Duodenal mucosa (tissue), 2 donors: ENCODE results near the gene FAM83F.

Source experiments
- H3K27ac ChIP-seq: one replicate; pipeline ENCODE4 v1.7.0; 2013; ENCODE audit warnings: low read depth, low read length
- H3K27me3 ChIP-seq, 2 donors: one replicate each; pipeline ENCODE4 v1.7.0; 2013; ENCODE audit warnings: low read length in 2 of 2, control low read depth in 1 of 2; ENCODE audit not compliant: insufficient read depth in 2 of 2, control insufficient read depth in 1 of 2
- H3K36me3 ChIP-seq, 2 donors: one replicate each; pipeline ENCODE4 v1.7.0; 2013; ENCODE audit warnings: low read length in 2 of 2, control low read depth in 1 of 2; ENCODE audit not compliant: insufficient read depth in 2 of 2, control insufficient read depth in 1 of 2
- H3K4me1 ChIP-seq, 2 donors: one replicate each; pipeline ENCODE4 v1.7.0; 2013; ENCODE audit warnings: low read length in 2 of 2, control low read depth in 1 of 2; ENCODE audit not compliant: insufficient read depth in 2 of 2, control insufficient read depth in 1 of 2
- H3K4me3 ChIP-seq, 2 donors: one replicate each; pipeline ENCODE4 v1.7.0; 2013; ENCODE audit warnings: low read length in 2 of 2, low read depth in 1 of 2
- H3K9ac ChIP-seq, 2 donors: one replicate each; pipeline ENCODE4 v1.7.0; 2013; ENCODE audit warnings: low read length in 2 of 2, low read depth in 1 of 2
- H3K9me3 ChIP-seq, 2 donors: one replicate each; pipeline ENCODE4 v1.7.0; 2013; ENCODE audit warnings: low read length in 2 of 2, control low read depth in 1 of 2; ENCODE audit not compliant: control insufficient read depth in 1 of 2

The FAM83F gene

DNA sequence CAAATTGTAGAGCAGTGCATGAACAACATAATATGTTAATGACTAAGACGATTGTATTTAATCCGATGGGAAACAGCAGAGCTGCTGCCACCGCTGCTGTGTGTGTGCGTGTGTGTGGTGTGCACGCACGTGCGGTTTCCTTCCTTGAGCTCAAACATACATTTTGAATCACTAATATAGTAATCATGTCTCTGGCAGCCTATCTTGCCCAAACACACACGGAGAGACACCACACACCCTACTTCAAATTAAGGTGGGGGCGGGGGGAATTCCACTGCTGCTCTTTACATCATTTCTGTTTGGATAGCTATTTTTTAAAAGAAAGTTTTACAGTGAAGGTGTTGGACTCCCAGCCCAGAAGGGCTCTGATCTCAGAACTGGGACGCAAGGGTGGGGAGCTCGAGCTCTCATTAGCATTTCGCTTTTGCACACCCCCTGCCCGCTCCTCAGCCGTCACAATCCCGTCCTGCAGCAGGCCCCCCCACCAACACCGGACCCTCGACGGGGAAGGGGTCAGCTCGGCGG lies 651 bp upstream of the FAM83F start:
- Histone ChIP-seq H3K27me3 (peaks cover 8 to 9% of the 10 kb centered on the region in 2 donors), H3K36me3 (no peaks in the 10 kb centered on the region), H3K4me3 (peak overlapping the region in 1 of 2 donors; percentile 45), H3K9ac (no peak overlapping the region), H3K4me1 (peaks cover 31 to 48% of the 10 kb centered on the region in 2 donors), H3K9me3 (no peaks in the 10 kb centered on the region), H3K27ac (no peak overlapping the region)

DNA sequence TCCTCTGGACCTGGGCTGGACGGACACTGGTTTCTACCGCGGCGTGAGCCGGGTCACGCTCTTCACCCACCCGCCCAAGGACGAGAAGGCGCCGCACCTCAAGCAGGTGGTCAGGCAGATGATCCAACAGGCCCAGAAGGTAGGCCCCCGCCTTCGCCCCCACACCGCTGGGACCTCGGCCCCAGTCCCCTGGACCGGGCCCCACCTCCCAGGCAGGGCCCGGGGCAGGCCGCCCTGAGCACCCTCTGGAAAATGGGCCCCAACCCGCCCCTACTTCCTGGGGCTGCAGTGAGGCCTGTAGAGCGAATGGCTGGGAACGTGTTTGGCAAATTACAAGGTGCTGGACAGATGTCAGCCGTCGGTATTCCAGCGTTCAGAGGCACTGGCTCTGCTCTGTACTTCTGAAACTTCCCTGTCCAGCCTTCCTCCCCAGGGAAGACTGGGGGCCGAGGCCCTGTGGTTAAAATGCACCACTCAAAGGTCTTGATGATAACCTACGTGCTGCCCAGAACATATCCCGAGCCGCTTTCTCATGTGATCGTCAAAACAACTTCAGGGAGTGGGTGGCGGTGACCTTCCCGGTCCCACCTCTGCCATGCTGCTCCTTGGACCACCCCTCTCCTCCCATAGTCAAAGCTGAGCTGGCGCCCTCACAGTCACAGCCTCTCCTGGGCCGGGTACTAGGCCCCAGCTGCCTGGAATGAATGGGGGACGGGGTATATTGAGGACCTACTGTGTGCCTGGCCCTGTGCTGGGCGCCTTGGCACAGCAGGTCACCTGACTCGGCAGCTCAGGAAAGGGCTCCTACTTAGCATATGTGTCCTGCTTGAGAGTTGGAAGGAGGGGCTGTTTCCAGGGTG lies 869 bp downstream of the FAM83F start:
- peak overlapping the region; percentile 50 to 79 for H3K9ac ChIP-seq
- H3K9me3 ChIP-seq: no peaks in the 10 kb centered on the region
- peak overlapping the region; percentile 63 to 73 for H3K4me3 ChIP-seq
- H3K36me3 ChIP-seq: no peaks in the 10 kb centered on the region
- H3K4me1 ChIP-seq: peaks cover 39 to 61% of the 10 kb centered on the region in 2 donors
- H3K27ac ChIP-seq: no peak overlapping the region
- peaks cover 8 to 9% of the 10 kb centered on the region in 2 donors for H3K27me3 ChIP-seq

DNA sequence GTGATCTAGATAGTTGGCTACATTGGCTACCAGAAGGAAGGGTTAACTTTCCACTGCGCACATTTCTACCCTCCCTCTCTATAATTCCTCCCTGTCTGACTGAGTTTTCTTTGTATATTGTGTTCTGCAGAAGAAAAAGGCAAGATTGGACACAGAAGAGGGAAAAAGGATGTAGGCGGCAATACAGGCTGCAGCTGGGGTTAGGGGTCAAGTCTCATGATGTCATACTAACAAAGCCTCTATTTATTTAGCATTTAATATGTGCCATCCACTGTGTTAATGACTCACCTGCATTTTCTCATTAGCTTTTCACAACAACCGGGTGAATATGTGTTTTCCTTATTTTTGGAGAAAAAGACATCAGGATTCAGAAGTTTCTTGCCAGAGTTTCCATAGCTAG lies 2.0 kb downstream of the FAM83F start:
- H3K9ac ChIP-seq: no peak overlapping the region
- H3K36me3 ChIP-seq: no peaks in the 10 kb centered on the region
- no peaks in the 10 kb centered on the region for H3K9me3 ChIP-seq
- peaks cover 36 to 53% of the 10 kb centered on the region in 2 donors for H3K4me1 ChIP-seq
- peaks cover 8 to 9% of the 10 kb centered on the region in 2 donors for H3K27me3 ChIP-seq
- H3K4me3 ChIP-seq: peak overlapping the region; percentile 14 to 63
- no peak overlapping the region for H3K27ac ChIP-seq

DNA sequence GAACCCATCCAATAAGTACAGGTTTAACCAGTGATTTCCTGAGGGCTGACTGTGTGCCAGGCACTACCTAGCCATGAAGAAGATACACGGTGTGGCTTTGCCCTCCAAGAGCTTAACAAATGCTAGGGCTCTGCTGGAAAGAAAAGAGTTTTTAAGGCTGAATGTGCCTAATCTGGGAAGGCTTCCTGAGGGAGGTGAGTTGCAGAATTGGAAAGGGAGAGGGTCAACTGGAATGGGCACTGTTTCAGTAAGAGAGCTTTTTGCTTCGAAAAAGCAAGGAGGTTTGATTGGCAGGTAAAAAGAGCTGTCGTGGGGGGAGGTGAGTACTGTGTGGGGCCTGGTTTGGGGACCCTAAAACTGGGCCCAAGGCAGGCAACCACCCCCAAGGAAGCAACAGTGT lies 2.7 kb downstream of the FAM83F start:
- Histone ChIP-seq H3K27ac (no peak overlapping the region), H3K27me3 (peaks cover 8% of the 10 kb centered on the region in 2 donors), H3K9ac (peak overlapping the region in 1 of 2 donors; percentile 20), H3K4me3 (peak overlapping the region in 1 of 2 donors; percentile 13), H3K9me3 (no peaks in the 10 kb centered on the region), H3K36me3 (no peaks in the 10 kb centered on the region), H3K4me1 (peaks cover 36 to 53% of the 10 kb centered on the region in 2 donors)

DNA sequence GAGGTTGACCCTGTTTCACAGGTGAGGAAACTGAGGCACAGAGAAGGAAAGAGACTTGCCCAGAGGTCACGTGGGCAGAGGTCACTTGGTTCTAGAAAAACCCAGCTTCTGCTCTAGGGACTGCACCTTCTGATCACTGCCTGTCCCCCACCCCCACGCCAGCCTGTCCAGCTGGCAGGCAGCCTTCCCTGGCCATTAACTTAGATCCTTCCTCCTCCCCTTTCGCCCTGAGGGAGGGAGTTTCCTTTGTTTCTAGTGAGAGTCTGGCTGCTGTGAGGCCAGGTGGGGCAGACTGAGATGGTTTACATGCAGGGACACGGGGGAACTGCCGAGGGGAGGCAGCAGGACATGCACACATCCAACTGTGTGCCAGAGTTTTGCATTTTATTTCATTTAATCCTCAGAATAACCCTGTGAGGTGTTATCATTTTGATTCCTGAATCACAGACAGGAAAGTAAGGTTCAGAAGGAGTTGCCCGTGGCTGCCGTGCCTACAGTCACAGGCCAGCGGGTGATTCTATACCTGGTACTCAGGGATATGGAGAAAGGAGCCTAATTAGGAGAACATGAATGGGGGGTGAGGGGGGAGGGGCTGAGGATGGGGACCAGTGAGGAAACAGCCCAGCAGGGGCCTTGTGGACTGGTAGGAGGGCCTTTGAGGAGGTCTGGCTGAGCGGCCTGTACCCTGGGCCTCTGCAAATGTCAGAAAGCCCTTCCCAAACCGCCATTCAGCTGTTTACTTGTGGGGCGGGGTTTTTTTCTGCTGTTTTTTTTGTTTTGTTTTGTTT lies 3.4 kb downstream of the FAM83F start:
- Histone ChIP-seq H3K27ac (peak overlapping the region; percentile 11), H3K36me3 (no peaks in the 10 kb centered on the region), H3K4me3 (peak overlapping the region in 1 of 2 donors; percentile 13), H3K27me3 (peaks cover 7 to 8% of the 10 kb centered on the region in 2 donors), H3K9ac (peak overlapping the region in 1 of 2 donors; percentile 20), H3K9me3 (no peaks in the 10 kb centered on the region), H3K4me1 (peaks cover 38 to 53% of the 10 kb centered on the region in 2 donors)

DNA sequence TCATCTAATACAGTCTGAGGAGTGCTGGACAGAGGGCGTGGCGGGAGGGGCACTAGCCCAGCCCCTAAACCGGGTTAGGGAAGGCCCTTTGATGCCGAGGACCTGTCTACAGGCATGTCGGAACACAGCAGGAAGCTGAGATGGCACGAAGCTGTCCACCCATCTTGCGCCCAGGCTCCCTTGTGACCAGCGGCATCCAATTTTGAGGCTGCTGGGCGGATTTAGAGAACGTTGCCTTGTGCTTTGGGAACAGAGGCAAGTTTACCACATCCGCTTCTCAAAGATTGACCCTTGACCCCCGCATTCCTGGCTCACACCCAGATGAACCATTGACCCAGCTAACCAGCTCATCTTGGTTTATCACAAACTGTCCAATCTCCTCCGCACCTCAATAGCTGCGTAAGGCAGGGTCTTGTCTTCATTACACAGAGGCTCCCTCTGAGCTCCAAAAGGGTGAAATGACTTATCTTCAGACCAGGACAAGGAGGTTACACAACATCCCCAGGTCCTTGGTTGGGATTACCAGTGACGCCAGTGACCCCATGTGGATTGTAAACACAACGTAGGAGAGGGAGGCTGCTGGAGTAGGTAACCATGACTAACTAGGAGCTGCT lies 4.5 kb downstream of the FAM83F start:
- Histone ChIP-seq H3K36me3 (no peaks in the 10 kb centered on the region), H3K27me3 (peaks cover 5 to 7% of the 10 kb centered on the region in 2 donors), H3K4me1 (peaks cover 41 to 49% of the 10 kb centered on the region in 2 donors), H3K9me3 (no peaks in the 10 kb centered on the region), H3K9ac (no peak overlapping the region), H3K27ac (no peak overlapping the region), H3K4me3 (no peak overlapping the region)

DNA sequence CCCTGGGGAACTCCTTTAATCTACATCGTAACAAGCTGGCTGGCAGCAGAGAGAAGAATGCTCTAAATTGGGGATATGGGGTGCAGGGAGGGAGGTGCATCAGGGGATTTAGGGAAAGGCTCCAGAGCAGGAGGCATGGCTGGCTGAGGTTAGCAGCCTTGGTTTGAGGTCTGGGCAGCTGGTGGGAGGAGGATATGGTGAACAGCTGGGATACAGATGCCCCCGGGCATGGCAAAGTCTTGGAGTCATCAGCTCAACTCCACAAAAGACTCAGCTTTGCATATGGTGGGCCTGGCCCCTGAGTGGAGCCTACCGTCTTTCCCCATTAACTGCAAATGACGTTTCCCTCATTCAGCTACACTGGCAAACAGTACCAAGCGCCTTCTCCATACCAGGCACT lies 5.4 kb downstream of the FAM83F start:
- Histone ChIP-seq H3K4me3 (no peak overlapping the region), H3K4me1 (peaks cover 41 to 47% of the 10 kb centered on the region in 2 donors), H3K27ac (no peak overlapping the region), H3K9me3 (no peaks in the 10 kb centered on the region), H3K27me3 (peaks cover 3 to 7% of the 10 kb centered on the region in 2 donors), H3K9ac (no peak overlapping the region), H3K36me3 (no peaks in the 10 kb centered on the region)

DNA sequence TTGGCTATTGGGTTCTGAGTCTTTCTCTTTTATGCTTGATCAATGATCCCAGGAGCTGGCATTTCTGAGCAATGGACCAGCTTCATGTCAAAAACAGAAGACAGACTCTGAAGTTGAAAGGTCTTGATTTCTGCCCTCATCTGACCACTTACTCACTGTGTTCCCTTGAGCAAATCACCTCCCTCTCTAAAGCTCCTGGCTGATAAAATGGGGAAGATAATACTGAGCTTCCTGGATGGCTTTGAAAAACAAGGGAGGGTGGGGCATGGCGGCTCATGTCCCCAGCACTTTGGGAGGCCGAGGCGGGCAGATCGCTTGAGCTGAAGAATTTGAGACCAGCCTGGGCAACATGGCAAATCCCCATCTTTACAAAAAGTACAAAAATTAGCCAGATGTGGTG lies 6.4 kb downstream of the FAM83F start:
- Histone ChIP-seq H3K9me3 (no peaks in the 10 kb centered on the region), H3K27me3 (peaks cover 3% of the 10 kb centered on the region in 2 donors), H3K27ac (no peak overlapping the region), H3K4me3 (no peak overlapping the region), H3K9ac (no peak overlapping the region), H3K36me3 (no peaks in the 10 kb centered on the region), H3K4me1 (peaks cover 41 to 43% of the 10 kb centered on the region in 2 donors)

DNA sequence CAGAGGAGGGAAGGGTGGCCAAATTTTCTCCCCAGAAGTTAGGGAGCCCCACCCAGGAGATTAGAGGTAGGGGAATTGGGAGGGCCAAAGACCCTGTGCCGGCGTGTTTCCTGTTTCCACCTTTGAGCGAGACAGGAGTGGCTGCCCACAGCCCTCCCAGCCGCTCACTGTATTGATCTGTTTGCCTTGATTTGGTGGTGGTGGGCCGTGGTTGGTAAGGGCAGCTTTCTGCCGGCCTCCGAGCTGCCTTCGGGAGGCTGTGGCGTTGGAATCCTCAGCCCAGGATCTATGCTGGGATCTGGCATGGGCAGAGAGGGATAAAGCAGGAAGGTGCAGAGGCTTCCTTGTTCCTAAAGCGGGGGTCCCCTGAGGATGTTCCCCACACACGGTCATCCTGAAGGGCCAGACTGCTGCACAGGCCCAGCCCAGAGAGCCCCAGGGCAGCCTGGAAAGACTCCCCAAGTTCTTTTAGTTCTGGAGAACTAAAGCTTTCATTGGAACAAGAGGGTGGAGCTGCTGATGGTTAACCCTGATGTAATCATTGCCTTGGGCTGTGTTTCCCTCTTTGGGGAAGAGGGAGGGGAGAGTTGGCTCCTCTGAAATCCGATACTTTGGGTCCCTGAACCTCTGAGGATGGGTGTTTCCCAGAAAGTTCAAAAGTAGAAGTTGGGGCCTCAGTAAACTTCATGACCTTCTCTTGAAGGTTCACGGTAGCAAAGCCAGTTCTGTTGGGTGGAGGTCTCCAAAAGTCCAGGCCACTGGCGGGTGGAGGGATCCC lies 7.2 kb downstream of the FAM83F start:
- peaks cover 34 to 40% of the 10 kb centered on the region in 2 donors for H3K4me1 ChIP-seq
- peaks cover 0 to 3% of the 10 kb centered on the region in 2 donors for H3K27me3 ChIP-seq
- H3K9ac ChIP-seq: no peak overlapping the region
- H3K36me3 ChIP-seq: no peaks in the 10 kb centered on the region
- H3K9me3 ChIP-seq: no peaks in the 10 kb centered on the region
- no peak overlapping the region for H3K4me3 ChIP-seq
- no peak overlapping the region for H3K27ac ChIP-seq
